H1 (cell line): ENCODE measurements around the gene RGS3. TPM values are rescaled to one million over a fixed set of nuclear protein-coding genes. Genes with fewer than 3 reads are reported as not detected.

ENCODE experiments used
- CTCF ChIA-PET: fragments of 300-600 bp; sonication (Branson Sonifier 250); formaldehyde crosslinking; loops from one replicate; lab custom pipeline; 2021; ENCODE audit not compliant: partially characterized antibody; lab: Charles Lee
- POLR2A ChIA-PET: fragments of 300-600 bp; sonication (Branson Sonifier 250); formaldehyde crosslinking; loops from one replicate; lab custom pipeline; 2021; ENCODE audit warnings: inconsistent platforms; ENCODE audit not compliant: partially characterized antibody; lab: Charles Lee
- DNase-seq, 2 experiments: peaks; one replicate each; pipeline versions ENCODE4 v3.0.0 to v3.0.0-alpha.2; 2010 to 2022; ENCODE audit warnings: low spot score in 2 of 2, low read depth in 1 of 2, mixed read lengths in 1 of 2
- FAIRE-seq: peaks from 2 replicates; lab custom pipeline; 2011; peaks lifted over from hg19 to GRCh38; lab: Jason Lieb, UNC
- H2AFZ ChIP-seq: 2 replicates; pipeline ENCODE4 v1.8.1; 2012; ENCODE audit warnings: low read length, inconsistent platforms
- H2AK5ac ChIP-seq: 2 replicates; pipeline ENCODE4 v1.6.1; 2013; ENCODE audit warnings: low read depth, low read length
- H2BK120ac ChIP-seq: replicated peaks from 2 replicates; pipeline ENCODE3; 2013; ENCODE audit warnings: low read depth, low read length, inconsistent platforms
- H2BK12ac ChIP-seq: 2 replicates; pipeline ENCODE4 v1.6.1; 2013; ENCODE audit warnings: low read depth, low read length
- H2BK15ac ChIP-seq: 2 replicates; pipeline ENCODE4 v1.6.1; 2013; ENCODE audit warnings: low read length
- H2BK20ac ChIP-seq: 2 replicates; pipeline ENCODE4 v1.6.1; 2013; ENCODE audit warnings: low read length
- H2BK5ac ChIP-seq: 2 replicates; pipeline ENCODE4 v1.6.1; 2013; ENCODE audit warnings: low read depth, low read length
- H3K14ac ChIP-seq: 2 replicates; pipeline ENCODE4 v1.6.1; 2013; ENCODE audit warnings: inconsistent platforms; ENCODE audit not compliant: insufficient read length
- H3K18ac ChIP-seq: 2 replicates; pipeline ENCODE4 v1.6.1; 2013; ENCODE audit warnings: low read length; ENCODE audit errors: extremely low read depth
- H3K23ac ChIP-seq: 2 replicates; pipeline ENCODE4 v1.6.1; 2013; ENCODE audit warnings: inconsistent platforms; ENCODE audit not compliant: insufficient read length
- H3K23me2 ChIP-seq: 2 replicates; pipeline ENCODE4 v1.6.1; 2013; ENCODE audit warnings: low read depth, low read length
- H3K27ac ChIP-seq: 2 replicates; pipeline ENCODE4 v1.6.1; 2011; ENCODE audit warnings: low read depth, low read length, inconsistent platforms
- H3K27me3 ChIP-seq, 4 experiments: replicated peaks in 1 of 4; 1 replicate in 1 of 4; 2 replicates in 3 of 4; pipeline versions ENCODE4 v1.6.1 to v1.8.1; 2011 to 2013; ENCODE audit warnings: low read length in 3 of 4, mild to moderate bottlenecking in 3 of 4, inconsistent platforms in 2 of 4, mixed read lengths in 2 of 4, moderate library complexity in 1 of 4; ENCODE audit not compliant: control insufficient read depth in 3 of 4, insufficient read depth in 3 of 4; ENCODE audit errors: extremely low read depth in 1 of 4
- H3K36me3 ChIP-seq, 4 experiments: 2 replicates each; pipeline versions ENCODE4 v1.6.1 to v1.8.1; 2011 to 2013; ENCODE audit warnings: mild to moderate bottlenecking in 4 of 4, low read length in 3 of 4, moderate library complexity in 2 of 4, control low read depth in 1 of 4, inconsistent platforms in 1 of 4; ENCODE audit not compliant: insufficient read depth in 4 of 4, control insufficient read depth in 2 of 4
- H3K4ac ChIP-seq: replicated peaks from 2 replicates; pipeline ENCODE3; 2013; ENCODE audit warnings: low read length, low read depth, mixed read lengths, inconsistent platforms; ENCODE audit not compliant: insufficient read length
- H3K4me1 ChIP-seq, 4 experiments: replicated peaks in 1 of 4; 1 replicate in 1 of 4; 2 replicates in 3 of 4; pipeline versions ENCODE4 v1.6.1 to v1.8.1; 2011 to 2013; ENCODE audit warnings: low read length in 3 of 4, inconsistent platforms in 2 of 4, mixed read lengths in 1 of 4; ENCODE audit not compliant: insufficient read depth in 4 of 4, control insufficient read depth in 3 of 4
- H3K4me2 ChIP-seq, 2 experiments: 2 replicates each; pipeline versions ENCODE4 v1.6.1 to v1.8.1; 2011 to 2013; ENCODE audit warnings: low read depth in 2 of 2, low read length in 2 of 2, control low read depth in 1 of 2, inconsistent platforms in 1 of 2, mild to moderate bottlenecking in 1 of 2; ENCODE audit not compliant: insufficient read depth in 1 of 2
- H3K4me3 ChIP-seq, 4 experiments: fragments of 200-600, 300-600 bp in 1 of 4; sonication (generic), shearing (Covaris generic), sonication (Bioruptor Twin) in 1 of 4; 2 replicates each; pipeline versions ENCODE4 v1.5.1 to v1.8.1; 2011 to 2016; ENCODE audit warnings: low read length in 4 of 4, low read depth in 3 of 4, control low read depth in 2 of 4, inconsistent platforms in 2 of 4, mild to moderate bottlenecking in 2 of 4, mixed read lengths in 1 of 4, moderate library complexity in 1 of 4; ENCODE audit not compliant: insufficient read depth in 2 of 4; ENCODE audit errors: extremely low read depth in 1 of 4
- H3K56ac ChIP-seq: replicated peaks from 2 replicates; pipeline ENCODE3; 2013; ENCODE audit warnings: low read depth, mild to moderate bottlenecking, mixed read lengths, low read length, inconsistent platforms; ENCODE audit not compliant: insufficient read length
- H3K79me1 ChIP-seq: 2 replicates; pipeline ENCODE4 v1.6.1; 2013; ENCODE audit warnings: low read depth, low read length, control low read depth
- H3K79me2 ChIP-seq, 2 experiments: 2 replicates each; pipeline versions ENCODE4 v1.6.1 to v1.8.1; 2012 to 2013; ENCODE audit warnings: low read length in 2 of 2, mild to moderate bottlenecking in 2 of 2, inconsistent platforms in 1 of 2; ENCODE audit not compliant: insufficient read depth in 2 of 2, control insufficient read depth in 1 of 2
- H3K9ac ChIP-seq, 4 experiments: replicated peaks in 1 of 4; 1 replicate in 1 of 4; 2 replicates in 3 of 4; pipeline versions ENCODE4 v1.6.1 to v1.8.1; 2011 to 2013; ENCODE audit warnings: low read depth in 3 of 4, low read length in 3 of 4, control low read depth in 2 of 4, mild to moderate bottlenecking in 2 of 4, moderate library complexity in 2 of 4, inconsistent platforms in 1 of 4; ENCODE audit errors: extremely low read depth in 1 of 4
- H3K9me3 ChIP-seq, 2 experiments: 2 replicates each; pipeline versions ENCODE4 v1.6.1 to v1.8.1; 2012 to 2013; ENCODE audit warnings: mild to moderate bottlenecking in 2 of 2, moderate library complexity in 2 of 2, control low read depth in 1 of 2, inconsistent platforms in 1 of 2, low read depth in 1 of 2, low read length in 1 of 2, mixed read lengths in 1 of 2; ENCODE audit not compliant: insufficient read depth in 2 of 2
- H4K20me1 ChIP-seq, 2 experiments: replicated peaks in 1 of 2; 2 replicates each; pipeline versions ENCODE3 to v1.8.1; 2011 to 2013; ENCODE audit warnings: inconsistent platforms in 2 of 2, low read length in 2 of 2, mild to moderate bottlenecking in 1 of 2; ENCODE audit not compliant: insufficient read depth in 2 of 2, control insufficient read depth in 1 of 2
- H4K5ac ChIP-seq: 2 replicates; pipeline ENCODE4 v1.6.1; 2013; ENCODE audit warnings: low read length, low read depth, mixed read lengths, inconsistent platforms; ENCODE audit not compliant: insufficient read length
- H4K8ac ChIP-seq: 2 replicates; pipeline ENCODE4 v1.8.0; 2013; ENCODE audit warnings: mild to moderate bottlenecking, moderate library complexity, low read length, inconsistent platforms; ENCODE audit not compliant: insufficient read depth; ENCODE audit errors: extremely low read depth
- H4K91ac ChIP-seq: replicated peaks from 2 replicates; pipeline ENCODE3; 2013; ENCODE audit warnings: low read length, mixed read lengths, inconsistent platforms; ENCODE audit not compliant: insufficient read length
- BCL11A ChIP-seq, 2 experiments: IDR thresholded peaks; one replicate each; pipeline ENCODE4 v1.6.1; 2011; ENCODE audit warnings: low read depth in 2 of 2, low read length in 2 of 2, mild to moderate bottlenecking in 2 of 2
- CBX8 ChIP-seq: fragments of 300-800, 300-1000 bp; sonication (generic); IDR thresholded peaks from 2 replicates; pipeline ENCODE4 v1.7.1; 2016; ENCODE audit warnings: low read depth, low read length, borderline replicate concordance
- CHD2 ChIP-seq: IDR thresholded peaks from 2 replicates; pipeline ENCODE4 v1.6.1; 2012; ENCODE audit warnings: low read length, improper control_type of control experiment
- GABPA ChIP-seq: IDR thresholded peaks from 2 replicates; pipeline ENCODE4 v1.6.1; 2011; ENCODE audit warnings: mild to moderate bottlenecking, low read length, moderate library complexity, borderline replicate concordance; ENCODE audit not compliant: insufficient read depth
- KDM5A ChIP-seq: fragments of 200-600 bp; IDR thresholded peaks from 2 replicates; pipeline ENCODE4 v1.7.1; 2012; ENCODE audit warnings: mild to moderate bottlenecking, low read length, inconsistent platforms, mixed read lengths
- POLR2A ChIP-seq, 2 experiments: IDR thresholded peaks; 1 replicate in 1 of 2; 2 replicates in 1 of 2; pipeline ENCODE4 v1.6.1; 2011; ENCODE audit warnings: low read depth in 2 of 2, low read length in 2 of 2, mild to moderate bottlenecking in 2 of 2; ENCODE audit errors: control extremely low read depth in 1 of 2
- RBBP5 ChIP-seq: IDR thresholded peaks from 2 replicates; pipeline ENCODE4 v1.7.1; 2012; ENCODE audit warnings: low read depth, mild to moderate bottlenecking, inconsistent platforms, low read length, moderate library complexity, borderline replicate concordance
- SIX5 ChIP-seq: IDR thresholded peaks from 2 replicates; pipeline ENCODE4 v1.6.1; 2011; ENCODE audit warnings: mild to moderate bottlenecking, low read depth, low read length
- SP1 ChIP-seq: IDR thresholded peaks from 2 replicates; pipeline ENCODE4 v1.6.1; 2011; ENCODE audit warnings: low read depth, low read length
- SUZ12 ChIP-seq: fragments of 200-600 bp; sonication (generic); IDR thresholded peaks from 2 replicates; pipeline ENCODE4 v1.6.1; 2012; ENCODE audit warnings: mild to moderate bottlenecking, inconsistent platforms, low read length, moderate library complexity, mixed read lengths
- TEAD4 ChIP-seq: IDR thresholded peaks from 2 replicates; pipeline ENCODE4 v1.6.1; 2012; ENCODE audit warnings: low read depth, low read length, inconsistent platforms, mixed read lengths
- WGBS, 2 experiments: shearing (Covaris generic) in 1 of 2; methylation state at CpG; one replicate each; pipeline versions ENCODE4 v1.1.6 to v1.1.7; 2013 to 2015; ENCODE audit warnings: low lambda C conversion rate in 2 of 2, mixed read lengths in 2 of 2, inconsistent platforms in 1 of 2, low coverage in 1 of 2, missing lambda C conversion rate in 1 of 2; ENCODE audit not compliant: insufficient replicate concordance in 2 of 2, insufficient coverage in 1 of 2, insufficient read length in 1 of 2; ENCODE audit errors: extremely low coverage in 1 of 2, missing lambda C conversion rate in 1 of 2; 5-methylcytosine and 5-hydroxymethylcytosine counted together
- polyA plus RNA-seq, 7 experiments: library from polyadenylated mRNA; depleted of rRNA in 3 of 7; stranded (reverse) in 5 of 7; unstranded in 2 of 7; fragments of >200 nt in 5 of 7; fragments of 200-250 nt in 2 of 7; gene quantifications; 1 replicate in 5 of 7; 2 replicates in 1 of 7; 4 replicates in 1 of 7; pipeline versions ENCODE4 v1.2.1 to v1.2.3, GENCODE V29; 2011 to 2013; ENCODE audit warnings: missing spikeins in 2 of 7, mixed read lengths in 2 of 7
- total RNA-seq: library from RNA; stranded (reverse); fragmentation: NEBNext Ultra II Directional; extraction: Animal tissue kit (Norgen Biotek cat#: 25700); gene quantifications from 2 replicates; pipeline ENCODE4 v1.2.1, GENCODE V29; 2021
- TF ChIP-seq, protein P1 (sequence below): IDR thresholded peaks from 2 replicates; pipeline ENCODE4 v1.6.1; 2012; ENCODE audit warnings: inconsistent platforms

The RGS3 gene
- total and polyA plus RNA-seq, 2 of the 8 experiments (the other 6 are each of a cell fraction or from before 2014, with no cell fraction given): 12.6 to 18.2 TPM

DNA sequence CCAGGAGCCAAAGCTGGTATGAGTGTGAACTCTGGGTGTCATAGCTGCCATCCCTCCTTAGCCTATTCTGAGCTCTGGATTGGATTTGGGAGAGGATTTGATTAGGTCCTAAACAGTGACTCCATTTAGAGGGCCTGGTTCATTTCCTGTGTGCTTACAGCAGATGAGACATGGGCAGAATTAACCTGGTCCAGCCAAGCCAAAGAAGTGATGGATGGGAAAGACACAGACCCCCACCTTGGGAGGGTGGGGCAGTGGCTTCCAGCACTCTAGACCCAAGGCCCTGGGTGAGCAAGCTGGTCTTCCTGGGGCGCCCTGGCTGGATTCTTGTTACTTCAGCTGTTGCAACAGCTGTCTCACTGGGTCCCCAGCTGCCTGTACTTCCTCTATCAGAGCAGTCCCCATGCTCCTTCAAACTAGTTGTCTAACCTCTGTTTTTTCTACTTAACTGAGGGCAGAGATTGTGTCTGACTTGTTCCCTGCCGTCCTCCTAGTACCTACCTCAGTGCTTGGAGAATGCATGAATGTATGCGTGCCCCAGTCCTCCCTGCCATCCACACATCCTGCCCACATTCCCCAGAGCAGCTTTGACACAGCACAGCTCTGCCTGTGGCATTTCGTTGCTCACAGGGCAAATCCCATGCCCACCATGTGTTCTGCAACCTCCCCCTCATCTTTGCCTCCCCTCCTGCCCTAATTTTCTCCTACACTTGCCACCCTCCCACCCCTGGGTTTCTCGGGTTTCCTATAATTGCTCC is 115.9 kb downstream of the RGS3 start:
- no peak overlapping the region for H4K91ac ChIP-seq
- H3K36me3 ChIP-seq: peaks cover 0 to 4% (median 0%) of the 10 kb centered on the region in 4 experiments; a peak in 2 of 8 replicates
- no peak overlapping the region for H4K5ac ChIP-seq
- FAIRE-seq: no peak
- ChIA-PET POLR2A (interaction anchor here (0.9 to 3.4 kb wide), 5 partner anchors 10 to 170 kb away, joined by 3 to 17 read pairs (median 3); no protein-coding TSS in a partner anchor), CTCF (interaction anchor here (0.6 to 3.9 kb wide), 23 partner anchors 9 to 204 kb away, joined by 3 to 59 read pairs (median 4); partner anchors contain the start of genes C9orf43 and POLE3)
- no peaks in the 10 kb centered on the region for H3K27me3 ChIP-seq
- WGBS, 2 experiments: 73% methylated on average over 5 of the region's 5 CpGs; no CpG with 5 or more reads in 1 of the 2 experiments
- no peaks in the 10 kb centered on the region for H3K79me1 ChIP-seq
- no peak overlapping the region for H3K9ac ChIP-seq
- no peak overlapping the region for H3K27ac ChIP-seq
- H3K23ac ChIP-seq: no peak overlapping the region
- H2AK5ac ChIP-seq: no peak overlapping the region
- no peak overlapping the region for H3K18ac ChIP-seq
- no peak overlapping the region for H2BK120ac ChIP-seq
- H2BK12ac ChIP-seq: no peak overlapping the region
- no peaks in the 10 kb centered on the region for H4K20me1 ChIP-seq
- no peaks in the 10 kb centered on the region; the same call in 1 of the 2 replicates for H3K23me2 ChIP-seq
- H2BK20ac ChIP-seq: no peak overlapping the region
- H3K56ac ChIP-seq: no peak overlapping the region
- H3K4me1 ChIP-seq: peaks cover 0 to 10% (median 5%) of the 10 kb centered on the region in 4 experiments; a peak in 6 of 7 replicates
- no peak overlapping the region for H3K4me3 ChIP-seq
- no peak overlapping the region for H3K4me2 ChIP-seq
- H2BK15ac ChIP-seq: no peak overlapping the region
- no peak overlapping the region for H4K8ac ChIP-seq
- no peak overlapping the region for H3K14ac ChIP-seq
- H3K79me2 ChIP-seq: no peaks in the 10 kb centered on the region
- no peak overlapping the region for H3K4ac ChIP-seq
- H3K9me3 ChIP-seq: no peaks in the 10 kb centered on the region
- no peak overlapping the region for H2BK5ac ChIP-seq
- no peak for DNase-seq
- no peak overlapping the region for H2AFZ ChIP-seq
- TF ChIP-seq CBX8: no peak
- no peak for TF ChIP-seq BCL11A (IDR thresholded peaks at IDR 0.05; ENCODE audit: low read depth in 2 of 2, low read length in 2 of 2)
- TF ChIP-seq, protein P1, sequence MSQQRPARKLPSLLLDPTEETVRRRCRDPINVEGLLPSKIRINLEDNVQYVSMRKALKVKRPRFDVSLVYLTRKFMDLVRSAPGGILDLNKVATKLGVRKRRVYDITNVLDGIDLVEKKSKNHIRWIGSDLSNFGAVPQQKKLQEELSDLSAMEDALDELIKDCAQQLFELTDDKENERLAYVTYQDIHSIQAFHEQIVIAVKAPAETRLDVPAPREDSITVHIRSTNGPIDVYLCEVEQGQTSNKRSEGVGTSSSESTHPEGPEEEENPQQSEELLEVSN: no peak
- TF ChIP-seq CHD2: no peak
- no peak for TF ChIP-seq SUZ12
- no peak for TF ChIP-seq GABPA
- no peak for TF ChIP-seq TEAD4
- TF ChIP-seq POLR2A (IDR thresholded peaks at IDR 0.05; ENCODE audit: control extremely low read depth in 1 of 2, low read depth in 2 of 2, low read length in 2 of 2): no peak
- TF ChIP-seq SIX5: no peak
- TF ChIP-seq SP1: no peak
- no peak for TF ChIP-seq KDM5A
- no peak for TF ChIP-seq RBBP5
